ENCODE results near the gene GNAL.

The GNAL gene

DNA sequence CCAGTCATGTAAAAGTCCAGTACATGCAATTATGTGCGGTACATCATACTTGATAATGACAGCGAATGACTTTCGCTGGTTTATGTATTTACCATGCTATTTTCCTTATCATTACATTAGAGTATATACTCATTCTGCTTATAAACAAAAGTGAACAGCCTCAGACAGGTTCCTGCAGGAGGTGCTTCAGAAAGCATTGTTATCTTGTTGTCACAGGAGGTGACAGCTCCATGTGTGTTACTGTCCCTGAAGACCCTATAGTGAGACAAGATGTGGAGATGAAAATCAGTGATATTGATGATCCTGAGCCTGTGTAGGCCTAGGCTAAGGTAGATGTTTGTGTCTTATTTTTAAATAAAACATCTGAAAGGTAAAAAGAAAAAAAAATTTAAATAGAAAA lies 234.4 kb downstream of the GNAL start:
- no peak for DNase-seq

DNA sequence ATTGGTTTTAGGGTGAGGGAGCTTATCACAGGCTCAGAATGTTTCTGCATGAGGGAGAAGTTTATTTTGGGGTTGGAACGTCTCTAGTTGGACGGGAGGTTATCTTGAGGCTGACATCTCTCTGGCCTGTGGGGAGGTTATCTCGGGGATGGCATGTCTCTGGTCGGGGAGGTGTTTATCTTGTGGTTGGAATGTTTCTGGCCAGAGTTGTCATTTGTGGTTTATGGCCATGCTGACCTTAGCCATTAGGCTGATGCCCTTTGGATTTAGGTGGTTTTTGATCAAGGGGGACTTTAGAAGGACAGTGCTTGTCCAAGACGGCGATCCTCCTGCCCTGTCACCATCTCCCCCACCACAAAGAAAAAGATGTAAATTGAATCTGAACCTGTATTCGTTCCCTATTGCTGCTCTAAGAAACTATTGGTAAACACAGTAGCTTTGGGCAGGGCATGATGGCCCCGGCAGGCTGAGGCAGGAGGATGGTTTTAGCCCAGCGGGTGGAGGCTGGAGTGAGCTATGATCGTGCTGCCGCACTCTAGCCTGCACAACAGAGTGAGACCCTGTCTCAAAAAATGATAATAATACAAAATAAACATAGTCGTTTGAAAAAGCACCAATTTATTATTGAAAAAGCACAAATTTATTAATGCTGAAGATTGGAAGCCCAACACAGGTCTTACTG lies 236.9 kb downstream of the GNAL start:
- no peak for DNase-seq

DNA sequence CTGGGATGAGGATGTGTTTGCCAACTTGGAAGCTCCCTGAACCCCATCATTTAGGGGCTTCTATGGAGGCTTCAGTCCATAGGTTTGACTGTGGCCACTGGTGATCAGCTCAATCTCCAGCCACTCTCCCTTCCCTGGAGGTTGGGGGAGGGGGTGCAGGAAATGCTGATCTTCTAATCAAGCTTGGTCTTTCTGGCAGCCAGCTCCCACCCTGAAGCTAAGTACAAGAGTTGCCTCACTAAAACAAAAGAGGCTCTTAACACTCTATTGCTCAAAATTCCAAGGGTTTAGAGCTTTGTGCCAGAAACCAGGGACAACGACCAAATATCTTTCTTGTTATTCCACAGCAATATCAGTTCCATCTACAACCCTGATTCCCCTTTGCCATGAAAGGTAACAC lies 238.4 kb downstream of the GNAL start:
- DNase-seq: no peak

DNA sequence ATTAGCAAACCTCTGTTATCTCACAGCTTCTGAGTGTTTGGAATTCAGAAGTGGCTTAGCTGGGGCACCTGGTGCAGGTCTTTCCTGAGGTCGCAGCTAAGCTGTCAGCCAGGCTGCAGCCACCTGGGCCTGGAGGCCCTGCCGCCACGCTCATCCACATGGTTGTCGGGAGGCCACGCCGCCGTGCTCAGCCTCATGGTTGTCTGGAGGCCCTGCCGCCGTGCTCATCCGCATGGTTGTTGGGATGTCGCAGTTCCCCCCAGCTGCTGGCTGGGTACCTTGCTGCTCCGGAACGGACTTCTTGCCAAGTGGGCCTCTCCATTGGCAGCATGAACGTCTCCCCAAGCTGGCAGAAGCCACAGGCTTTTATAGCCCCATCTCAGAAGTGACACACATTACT lies 243.3 kb downstream of the GNAL start:
- DNase-seq: no peak

All from retina (tissue), 1 donor.